Smooth muscle cell of the brain vasculature (primary cell): ENCODE data around the gene TPCN2.

Experiments
- DNase-seq: peaks from one replicate; pipeline ENCODE4 v3.0.0-alpha.2; 2012; ENCODE audit warnings: low read depth, low spot score

TPCN2 gene

GRCh38 chr11:69165775-69166174 lies 117.0 kb downstream of the TPCN2 start:
- no peak for DNase-seq

GRCh38 chr11:69166218-69167115 lies 117.7 kb downstream of the TPCN2 start:
- DNase-seq, result peak; percentile 87

GRCh38 chr11:69167130-69167915 lies 118.6 kb downstream of the TPCN2 start:
- DNase-seq, result no peak

DNA sequence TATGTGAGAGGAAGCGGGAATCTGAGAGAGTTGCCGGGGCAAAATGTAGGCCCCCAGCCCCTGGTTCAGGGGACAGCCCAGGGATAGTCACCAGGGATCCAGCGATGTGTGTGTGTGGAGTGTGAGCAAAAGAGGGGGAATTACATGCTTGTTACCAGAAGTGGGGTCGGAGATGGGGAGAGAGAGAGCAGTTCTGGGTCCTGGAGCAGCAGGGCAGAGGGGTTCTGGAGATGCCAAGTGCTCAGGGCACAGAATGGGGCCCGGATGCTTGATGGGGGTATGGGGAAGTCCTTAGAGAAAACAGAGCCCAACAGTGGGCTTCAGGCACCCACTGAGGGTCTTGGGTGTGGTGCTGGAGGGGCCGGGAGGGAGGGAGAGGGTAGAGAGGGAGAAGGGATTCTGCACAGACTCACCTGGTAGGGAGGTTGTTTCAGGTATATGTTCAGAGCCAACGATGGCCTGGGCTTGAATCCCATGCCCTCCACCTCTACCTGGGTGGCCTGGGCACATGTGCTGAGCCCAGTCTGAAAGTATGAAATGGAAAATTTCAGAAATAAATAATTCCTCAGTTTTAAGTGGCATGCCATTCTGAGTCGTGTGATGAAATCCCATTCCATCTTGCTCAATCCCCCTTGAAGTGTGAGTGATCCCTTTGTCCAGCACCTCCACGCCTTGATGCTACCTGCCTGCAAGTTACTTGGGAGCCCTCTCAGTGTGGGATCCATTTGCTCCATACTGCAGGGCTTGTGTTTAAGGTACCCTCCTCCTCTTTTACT lies 119.4 kb downstream of the TPCN2 start:
- no peak for DNase-seq

DNA sequence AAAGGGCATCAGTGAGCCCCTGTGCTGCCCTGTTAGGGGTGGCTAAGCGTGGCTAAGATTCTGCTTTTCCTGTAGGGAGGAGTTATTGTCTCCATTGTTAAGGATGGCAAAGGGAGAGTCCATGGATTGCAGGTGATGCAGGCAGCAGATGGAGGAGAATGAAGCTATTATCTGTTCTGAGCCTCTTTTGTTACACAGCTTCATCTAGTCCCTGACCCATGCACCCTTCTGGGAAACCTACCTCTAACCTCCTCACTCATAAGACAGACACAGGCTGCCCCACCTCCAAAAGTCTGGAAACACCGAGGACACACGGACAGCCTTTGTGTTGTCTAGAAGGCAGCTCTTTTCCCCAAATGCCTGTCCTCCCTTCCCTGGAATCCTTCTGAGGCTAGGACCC lies 120.7 kb downstream of the TPCN2 start:
- DNase-seq, result no peak

- no peak for DNase-seq
Measured at GRCh38 chr11:69170704-69171103, 122.0 kb downstream of the TPCN2 start.

DNA sequence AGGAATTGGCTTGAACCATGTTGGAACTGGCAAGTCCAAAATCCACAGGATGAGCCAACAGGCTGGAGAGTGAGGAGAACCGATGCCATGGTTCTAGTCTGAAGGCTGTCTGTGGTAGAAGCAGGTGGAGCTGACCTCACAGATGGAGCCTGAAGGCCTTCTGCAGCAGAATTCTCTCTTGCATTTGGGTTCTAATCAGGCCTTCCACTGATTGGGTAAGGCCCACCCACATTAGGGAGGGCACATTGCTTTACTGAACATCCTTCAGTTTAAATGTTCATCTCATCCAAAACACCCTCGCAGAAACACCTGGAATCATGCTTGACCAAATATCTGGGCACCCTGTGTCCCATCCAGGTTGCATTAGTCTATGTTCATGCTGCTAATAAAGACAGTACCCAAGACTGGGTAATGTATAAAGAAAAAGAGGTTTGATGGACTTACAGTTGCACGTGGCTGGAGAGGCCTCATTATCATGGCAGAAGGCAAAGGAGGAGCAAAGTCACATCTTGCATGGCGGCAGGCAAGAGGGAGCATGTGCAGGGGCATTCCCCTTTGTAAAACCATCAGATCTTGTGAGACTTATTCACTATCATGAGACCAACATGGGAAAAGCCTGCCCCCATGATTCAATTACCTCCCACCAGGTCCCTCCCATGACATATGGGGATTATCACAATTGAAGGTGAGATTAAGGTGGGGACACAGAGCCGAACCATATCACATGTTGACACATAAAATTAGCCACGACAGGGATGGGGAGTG lies 122.9 kb downstream of the TPCN2 start:
- no peak for DNase-seq

DNA sequence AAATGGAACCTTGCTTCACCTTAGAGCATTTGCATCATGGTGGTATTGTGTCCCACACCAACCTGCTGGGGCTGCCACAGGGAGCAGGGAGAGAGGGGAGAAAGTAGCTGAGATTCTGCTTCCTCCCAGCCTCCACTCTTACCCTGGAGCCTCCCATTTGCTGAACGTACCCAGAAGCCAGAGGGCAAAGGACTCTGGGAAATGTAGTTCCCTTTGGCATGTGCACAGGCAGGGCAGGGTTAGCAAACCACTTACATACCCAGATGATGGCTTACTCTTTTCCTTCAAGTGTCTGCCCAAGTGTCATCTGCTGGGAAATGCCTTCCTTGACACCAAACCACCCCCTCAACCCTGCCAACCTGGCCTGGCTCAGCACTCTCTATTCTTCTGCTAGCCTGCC lies 123.9 kb downstream of the TPCN2 start:
- no peak for DNase-seq

- DNase-seq, result no peak
Measured at GRCh38 chr11:69173331-69173730, 124.6 kb downstream of the TPCN2 start.

GRCh38 chr11:69173925-69174581 lies 125.3 kb downstream of the TPCN2 start:
- DNase-seq, result no peak

GRCh38 chr11:69174841-69175240 lies 126.1 kb downstream of the TPCN2 start:
- no peak for DNase-seq

GRCh38 chr11:69178819-69179482 lies 130.2 kb downstream of the TPCN2 start:
- no peak for DNase-seq

DNA sequence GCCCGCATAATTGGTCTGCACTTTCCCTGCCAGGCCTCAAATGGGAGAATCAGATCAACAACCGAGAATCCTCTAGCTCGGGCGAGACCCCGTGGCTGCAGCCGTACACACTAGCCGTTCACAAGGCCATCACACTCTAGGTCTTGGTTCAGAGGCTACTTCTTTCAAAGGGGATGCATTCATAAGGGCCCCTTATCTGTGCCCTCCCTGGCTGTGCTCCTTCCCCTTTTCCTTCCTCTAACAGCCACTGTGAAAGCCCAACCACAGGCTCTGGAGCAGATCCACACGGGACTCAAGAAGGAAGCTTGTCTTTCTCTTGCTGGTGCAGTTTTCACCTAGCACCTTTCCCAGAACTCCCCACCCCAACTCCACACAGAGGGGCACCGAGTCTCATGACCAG lies 131.5 kb downstream of the TPCN2 start:
- no peak for DNase-seq

- no peak for DNase-seq
Measured at GRCh38 chr11:69180726-69181125, 132.0 kb downstream of the TPCN2 start.

DNA sequence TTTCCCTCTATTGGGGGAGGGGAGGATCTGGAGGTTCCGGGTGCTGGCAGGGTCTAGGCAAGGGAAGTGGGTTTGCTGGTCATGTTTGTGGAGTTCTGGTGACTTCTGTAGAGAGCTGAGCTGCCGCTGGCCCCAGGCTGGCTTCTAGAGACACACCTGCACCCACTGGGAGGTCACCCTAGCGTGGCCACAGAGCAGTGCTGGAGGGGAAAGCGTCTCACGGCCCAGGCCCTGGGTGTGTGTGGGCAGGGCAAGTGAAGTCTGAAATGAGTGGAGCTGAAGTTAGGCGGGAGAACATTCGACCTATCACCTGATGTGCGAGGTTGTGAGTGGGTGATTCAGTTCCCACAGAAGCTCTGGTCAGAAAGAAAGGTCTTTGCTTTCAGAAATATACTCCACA lies 134.9 kb downstream of the TPCN2 start:
- no peak for DNase-seq
